ENCODE measurements around the gene NEK6. TPM values are rescaled to one million over a fixed set of nuclear protein-coding genes. Genes with fewer than 3 reads are reported as not detected.
"Not testable (repeated sequence)": the region's sequence is repeated elsewhere in the genome, so short reads cannot be mapped to it uniquely, and the experiment has no call there.

The NEK6 gene
- total RNA-seq, 1 experiment from 2014 or later = 66.6 TPM

GRCh38 chr9:124242331-124243194 is 15.2 kb upstream of the NEK6 start:
- CTCF ChIA-PET = interaction anchor here (0.6 kb wide), 1 partner anchor 15 kb away, joined by 3 read pairs; no protein-coding TSS in a partner anchor
- H3K9me3 ChIP-seq = no peaks in the 10 kb centered on the region
- TF ChIP-seq CTCF (IDR thresholded peaks at IDR 0.05; ENCODE audit: insufficient read depth in 1 of 2, low read depth in 1 of 2, low read length in 1 of 2, severe bottlenecking in 1 of 2, unreplicated experiment in 1 of 2) = no peak
- Mint-ChIP-seq H3K27ac (ENCODE audit: unreplicated experiment) (no peak overlapping the region), H3K36me3 (ENCODE audit: insufficient read depth, unreplicated experiment) (no peaks in the 10 kb centered on the region), H3K27me3 (ENCODE audit: insufficient read depth, unreplicated experiment) (no peaks in the 10 kb centered on the region), H3K4me3 (ENCODE audit: unreplicated experiment) (no peak overlapping the region), H3K4me1 (ENCODE audit: low read depth, unreplicated experiment) (no peaks in the 10 kb centered on the region), H3K9me3 (ENCODE audit: unreplicated experiment) (no peaks in the 10 kb centered on the region)
- H3K4me1 ChIP-seq = no peaks in the 10 kb centered on the region
- no TSS peak for BruUV-seq (replicated peaks)
- no peaks in the 10 kb centered on the region for H3K27me3 ChIP-seq (replicated peaks; ENCODE audit: control insufficient read depth, insufficient read depth, low read length)
- H3K4me3 ChIP-seq (ENCODE audit: low read depth, low read length) = no peak overlapping the region
- no peaks in the 10 kb centered on the region for H3K36me3 ChIP-seq (ENCODE audit: control insufficient read depth, insufficient read depth, low read length)
- intact Hi-C loops (cut with micrococcal nuclease; ENCODE audit: unreplicated experiment) = no loop called here
- no peak for DNase-seq
- POLR2A ChIA-PET = no interaction called here

GRCh38 chr9:124247393-124247792 is 10.4 kb upstream of the NEK6 start:
- CTCF ChIA-PET; H3K36me3 Mint-ChIP-seq (ENCODE audit: insufficient read depth, unreplicated experiment); H3K9me3 Mint-ChIP-seq (ENCODE audit: unreplicated experiment); H3K27ac Mint-ChIP-seq (ENCODE audit: unreplicated experiment); H3K4me3 Mint-ChIP-seq (ENCODE audit: unreplicated experiment); POLR2A ChIA-PET; H3K4me1 ChIP-seq; H3K9me3 ChIP-seq; H3K36me3 ChIP-seq (ENCODE audit: control insufficient read depth, insufficient read depth, low read length); intact Hi-C loops (cut with micrococcal nuclease; ENCODE audit: unreplicated experiment); H3K27me3 ChIP-seq (replicated peaks; ENCODE audit: control insufficient read depth, insufficient read depth, low read length); H3K27me3 Mint-ChIP-seq (ENCODE audit: insufficient read depth, unreplicated experiment); DNase-seq; H3K4me1 Mint-ChIP-seq (ENCODE audit: low read depth, unreplicated experiment); BruUV-seq (replicated peaks); H3K4me3 ChIP-seq (ENCODE audit: low read depth, low read length): not testable (repeated sequence)

GRCh38 chr9:124248066-124248465 is 9.7 kb upstream of the NEK6 start:
- H3K4me1 Mint-ChIP-seq (ENCODE audit: low read depth, unreplicated experiment) = no peaks in the 10 kb centered on the region
- H3K36me3 Mint-ChIP-seq (ENCODE audit: insufficient read depth, unreplicated experiment) = no peaks in the 10 kb centered on the region
- H3K9me3 Mint-ChIP-seq (ENCODE audit: unreplicated experiment) = no peaks in the 10 kb centered on the region
- intact Hi-C loops (cut with micrococcal nuclease; ENCODE audit: unreplicated experiment) = no loop called here
- Histone ChIP-seq H3K27me3 (replicated peaks; ENCODE audit: control insufficient read depth, insufficient read depth, low read length) (no peaks in the 10 kb centered on the region), H3K9me3 (no peaks in the 10 kb centered on the region), H3K36me3 (ENCODE audit: control insufficient read depth, insufficient read depth, low read length) (no peaks in the 10 kb centered on the region), H3K4me3 (ENCODE audit: low read depth, low read length) (no peak overlapping the region), H3K4me1 (no peaks in the 10 kb centered on the region)
- ChIA-PET CTCF (no interaction called here), POLR2A (no interaction called here)
- H3K4me3 Mint-ChIP-seq (ENCODE audit: unreplicated experiment) = no peak overlapping the region
- TF ChIP-seq CTCF (IDR thresholded peaks at IDR 0.05; ENCODE audit: insufficient read depth in 1 of 2, low read depth in 1 of 2, low read length in 1 of 2, severe bottlenecking in 1 of 2, unreplicated experiment in 1 of 2) = no peak
- no peaks in the 10 kb centered on the region for H3K27me3 Mint-ChIP-seq (ENCODE audit: insufficient read depth, unreplicated experiment)
- DNase-seq = no peak
- BruUV-seq (replicated peaks) = no TSS peak
- no peak overlapping the region for H3K27ac Mint-ChIP-seq (ENCODE audit: unreplicated experiment)

Measured in Caco-2 (cell line).